Measurements from ENCODE around the gene CPLX1. TPM values are rescaled to one million over a fixed set of nuclear protein-coding genes. Genes with fewer than 3 reads are reported as not detected.

Gene CPLX1
- total and polyA plus RNA-seq, 12 donors, result 1.5 to 10.8 (median 2.3) TPM

DNA sequence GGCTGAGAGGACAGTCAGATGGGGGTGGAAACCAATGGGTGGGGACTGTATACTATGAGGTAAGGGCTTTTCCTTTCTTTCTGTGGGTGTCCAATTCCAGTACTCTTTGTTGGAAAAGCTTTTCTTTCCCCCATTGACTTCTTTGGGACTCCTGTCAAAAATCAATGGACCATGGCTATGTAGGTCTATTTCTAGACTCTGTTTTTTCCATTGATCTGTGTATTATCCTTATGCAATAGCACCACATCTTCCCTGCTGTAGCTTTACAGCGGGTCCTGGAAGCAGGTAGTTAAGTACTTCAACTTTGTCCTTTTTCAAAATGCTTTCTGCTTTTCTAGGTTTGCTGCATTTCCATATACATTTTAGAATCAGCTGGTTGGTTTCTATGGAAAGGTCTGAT lies 11.8 kb upstream of the CPLX1 start:
- TF ChIP-seq, protein P1, sequence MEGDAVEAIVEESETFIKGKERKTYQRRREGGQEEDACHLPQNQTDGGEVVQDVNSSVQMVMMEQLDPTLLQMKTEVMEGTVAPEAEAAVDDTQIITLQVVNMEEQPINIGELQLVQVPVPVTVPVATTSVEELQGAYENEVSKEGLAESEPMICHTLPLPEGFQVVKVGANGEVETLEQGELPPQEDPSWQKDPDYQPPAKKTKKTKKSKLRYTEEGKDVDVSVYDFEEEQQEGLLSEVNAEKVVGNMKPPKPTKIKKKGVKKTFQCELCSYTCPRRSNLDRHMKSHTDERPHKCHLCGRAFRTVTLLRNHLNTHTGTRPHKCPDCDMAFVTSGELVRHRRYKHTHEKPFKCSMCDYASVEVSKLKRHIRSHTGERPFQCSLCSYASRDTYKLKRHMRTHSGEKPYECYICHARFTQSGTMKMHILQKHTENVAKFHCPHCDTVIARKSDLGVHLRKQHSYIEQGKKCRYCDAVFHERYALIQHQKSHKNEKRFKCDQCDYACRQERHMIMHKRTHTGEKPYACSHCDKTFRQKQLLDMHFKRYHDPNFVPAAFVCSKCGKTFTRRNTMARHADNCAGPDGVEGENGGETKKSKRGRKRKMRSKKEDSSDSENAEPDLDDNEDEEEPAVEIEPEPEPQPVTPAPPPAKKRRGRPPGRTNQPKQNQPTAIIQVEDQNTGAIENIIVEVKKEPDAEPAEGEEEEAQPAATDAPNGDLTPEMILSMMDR (IDR thresholded peaks at IDR 0.05), result no peak
- peaks cover 0 to 12% (median 0%) of the 10 kb centered on the region in 9 donors for H3K4me1 ChIP-seq
- peaks cover 0 to 35% (median 12%) of the 10 kb centered on the region in 11 donors for H3K9me3 ChIP-seq
- no peaks in the 10 kb centered on the region for H3K27me3 ChIP-seq
- no peak overlapping the region for H3K27ac ChIP-seq
- peaks cover 0 to 7% (median 0%) of the 10 kb centered on the region in 9 donors for H3K36me3 ChIP-seq
- no peak overlapping the region for H3K4me3 ChIP-seq
- no peak for DNase-seq
- WGBS, 2 donors, result 97 to 98% methylated on average over 1 of the region's 1 CpG
- ATAC-seq, result no peak
- intact Hi-C loops (cut with DNase I), result no loop called here

DNA sequence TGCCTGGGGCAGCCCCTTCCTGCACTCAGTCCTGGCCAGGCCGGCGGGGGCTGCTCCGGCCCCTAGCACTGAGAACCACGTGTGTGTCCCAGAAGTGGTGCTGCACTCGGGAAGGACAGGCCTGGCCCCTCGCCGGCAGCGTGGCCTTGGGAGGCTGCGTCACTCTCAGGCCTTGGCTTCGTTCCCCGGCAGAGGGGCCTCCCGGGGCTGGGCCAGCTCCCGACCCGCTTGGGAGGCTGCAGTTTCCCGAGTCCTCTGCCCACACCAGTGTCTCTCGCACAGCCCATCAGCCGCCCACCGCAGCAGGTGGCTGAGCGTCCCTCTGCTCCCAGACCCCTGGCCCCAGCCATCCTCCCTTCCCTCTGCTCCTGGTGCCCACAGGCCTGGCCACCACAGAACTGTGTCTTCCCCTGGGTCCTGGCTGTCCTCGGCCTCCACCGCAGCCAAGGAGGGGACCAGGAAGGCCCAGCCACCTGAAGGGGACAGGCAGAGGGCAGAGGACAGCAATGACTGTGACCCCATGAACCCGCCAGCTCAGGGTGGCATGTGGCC lies 10.9 kb upstream of the CPLX1 start:
- Histone ChIP-seq H3K9me3 (peaks cover 0 to 39% (median 12%) of the 10 kb centered on the region in 11 donors), H3K4me3 (no peak overlapping the region), H3K27ac (no peak overlapping the region), H3K27me3 (peaks cover 0 to 4% (median 0%) of the 10 kb centered on the region in 7 donors), H3K36me3 (peaks cover 0 to 3% (median 0%) of the 10 kb centered on the region in 9 donors), H3K4me1 (peaks cover 0 to 12% (median 0%) of the 10 kb centered on the region in 9 donors)
- DNase-seq (no peak), ATAC-seq (peak in 1 of 8 donors; percentile 32)
- 83 to 84% methylated on average over 22 of the region's 22 CpGs for WGBS, 2 donors
- intact Hi-C loops (cut with DNase I), result no loop called here
- TF ChIP-seq, protein P1 (IDR thresholded peaks at IDR 0.05), result no peak

DNA sequence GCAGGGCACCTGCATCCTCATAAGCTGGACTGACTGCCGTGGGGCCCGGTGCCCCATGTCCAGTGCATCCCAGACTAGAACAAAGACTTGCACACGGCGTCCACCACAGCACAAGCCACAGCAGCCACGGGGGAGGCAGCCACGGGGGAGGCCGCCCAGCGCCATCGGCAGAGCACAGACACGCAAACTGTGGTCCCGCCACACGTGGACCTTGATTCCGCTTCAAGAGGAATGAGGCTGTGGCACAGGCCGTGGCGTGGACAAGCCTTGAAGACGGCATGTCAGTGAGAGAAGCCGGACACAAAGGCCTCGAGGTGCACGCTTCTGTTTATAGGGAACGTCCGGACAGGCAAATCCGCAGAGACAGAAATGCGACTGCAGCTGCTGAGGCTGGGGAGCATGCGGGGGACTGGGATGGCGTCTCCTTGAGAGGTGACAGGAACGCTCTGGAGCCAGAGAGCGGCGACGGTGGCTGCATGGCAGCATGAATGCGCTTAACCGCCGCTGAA lies 10.1 kb upstream of the CPLX1 start:
- 92 to 97% methylated on average over 32 of the region's 32 CpGs for WGBS, 2 donors
- intact Hi-C loops (cut with DNase I), result no loop called here
- peaks cover 0 to 40% (median 12%) of the 10 kb centered on the region in 11 donors for H3K9me3 ChIP-seq

DNA sequence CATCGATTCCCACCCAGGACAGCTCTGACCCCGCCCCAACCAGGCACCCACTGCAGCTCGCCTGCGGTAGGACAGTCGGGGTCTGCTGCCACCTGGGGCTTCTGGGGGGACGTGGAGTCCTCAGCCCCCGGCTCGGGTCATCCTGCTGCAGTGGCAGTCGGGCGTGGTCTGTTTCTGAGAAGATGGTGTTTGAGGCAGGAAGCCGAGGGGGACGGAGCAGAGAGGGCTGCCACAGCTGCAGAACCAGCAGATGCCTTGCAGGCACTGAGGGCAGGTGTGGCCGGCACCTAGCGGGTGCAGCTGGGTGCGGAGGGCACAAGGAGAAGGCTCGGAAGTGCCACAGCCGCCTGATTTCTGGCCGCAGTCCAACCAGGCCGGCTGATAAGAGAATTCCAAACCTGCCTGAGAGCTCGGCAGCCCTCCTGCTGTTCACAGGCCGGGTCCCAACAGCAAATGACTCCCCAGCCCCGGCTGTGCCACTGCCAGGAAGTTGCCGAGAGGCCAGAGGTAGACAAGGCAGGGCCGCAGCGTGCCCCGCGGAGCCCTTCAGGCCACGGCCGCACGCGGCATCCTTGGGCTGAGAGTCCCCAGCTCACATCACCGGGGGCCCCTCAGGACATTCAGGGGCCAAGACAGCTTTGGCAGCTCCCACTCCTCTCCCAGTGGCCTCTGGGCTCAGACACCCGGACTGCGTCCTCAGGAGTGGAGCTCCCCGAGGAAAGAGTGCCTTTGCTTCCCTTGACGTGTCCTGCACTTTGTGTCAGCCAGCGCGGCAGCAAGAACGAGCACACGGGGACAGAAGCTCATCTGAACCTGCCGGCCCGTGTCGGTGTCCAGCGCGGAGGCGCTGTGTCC lies 9.4 kb upstream of the CPLX1 start:
- DNase-seq, result peak; percentile 47 to 63
- Histone ChIP-seq H3K4me1 (peaks cover 0 to 22% (median 0%) of the 10 kb centered on the region in 9 donors), H3K9me3 (peaks cover 0 to 40% (median 12%) of the 10 kb centered on the region in 11 donors), H3K36me3 (no peaks in the 10 kb centered on the region), H3K27ac (peak overlapping the region in 1 of 10 donors; percentile 4), H3K27me3 (peaks cover 0 to 8% (median 0%) of the 10 kb centered on the region in 7 donors), H3K4me3 (no peak overlapping the region)
- intact Hi-C loops (cut with DNase I), result no loop called here
- peak; percentile 36 to 87 (median 72) for ATAC-seq
- WGBS, 2 donors, result 57 to 66% methylated on average over 45 to 46 of the region's 46 CpGs
- TF ChIP-seq, protein P1 (IDR thresholded peaks at IDR 0.05), result no peak

More for the DNA sequence above, 10.1 kb upstream of the CPLX1 start:
- Histone ChIP-seq H3K36me3 (no peaks in the 10 kb centered on the region), H3K4me1 (peaks cover 0 to 15% (median 0%) of the 10 kb centered on the region in 9 donors), H3K4me3 (no peak overlapping the region), H3K27ac (no peak overlapping the region), H3K27me3 (peaks cover 0 to 4% (median 0%) of the 10 kb centered on the region in 7 donors)
- no peak for DNase-seq
- ATAC-seq, result no peak
- TF ChIP-seq, protein P1 (IDR thresholded peaks at IDR 0.05), result no peak

Measured in heart right ventricle (tissue), 16 donors.